ENCODE data around the gene FMOD.

Gene FMOD

DNA sequence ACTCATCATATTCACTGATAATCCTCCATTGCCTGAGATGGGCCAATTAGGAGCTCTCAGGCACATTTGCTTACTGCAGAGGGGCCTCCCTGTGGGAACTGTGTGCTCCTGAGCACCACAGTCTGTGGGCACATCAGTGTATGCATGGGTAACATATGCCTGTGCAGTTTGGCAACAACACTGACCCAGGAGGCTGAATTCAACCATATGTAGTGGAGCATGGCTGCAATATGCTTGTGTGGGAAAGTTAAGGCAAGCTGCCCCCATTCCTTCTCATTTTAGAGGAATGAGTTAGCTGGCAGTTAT lies 11.8 kb upstream of the FMOD start:
- no peaks in the 10 kb centered on the region for H3K36me3 ChIP-seq (ENCODE audit: control insufficient read depth, insufficient read depth, low read length)
- no peak overlapping the region for H3K4me3 ChIP-seq (ENCODE audit: insufficient read depth, low read depth, low read length)
- no peak overlapping the region for H3K27ac ChIP-seq (ENCODE audit: insufficient read depth, low read depth, low read length, poor library complexity, severe bottlenecking)
- no peaks in the 10 kb centered on the region for H3K9me3 ChIP-seq (ENCODE audit: control insufficient read depth, low read length)
- H3K27me3 ChIP-seq (ENCODE audit: control insufficient read depth, insufficient read depth, low read length, poor library complexity, severe bottlenecking) = no peaks in the 10 kb centered on the region
- H3K4me1 ChIP-seq (ENCODE audit: control insufficient read depth, insufficient read depth, low read length) = peaks cover 35% of the 10 kb centered on the region

DNA sequence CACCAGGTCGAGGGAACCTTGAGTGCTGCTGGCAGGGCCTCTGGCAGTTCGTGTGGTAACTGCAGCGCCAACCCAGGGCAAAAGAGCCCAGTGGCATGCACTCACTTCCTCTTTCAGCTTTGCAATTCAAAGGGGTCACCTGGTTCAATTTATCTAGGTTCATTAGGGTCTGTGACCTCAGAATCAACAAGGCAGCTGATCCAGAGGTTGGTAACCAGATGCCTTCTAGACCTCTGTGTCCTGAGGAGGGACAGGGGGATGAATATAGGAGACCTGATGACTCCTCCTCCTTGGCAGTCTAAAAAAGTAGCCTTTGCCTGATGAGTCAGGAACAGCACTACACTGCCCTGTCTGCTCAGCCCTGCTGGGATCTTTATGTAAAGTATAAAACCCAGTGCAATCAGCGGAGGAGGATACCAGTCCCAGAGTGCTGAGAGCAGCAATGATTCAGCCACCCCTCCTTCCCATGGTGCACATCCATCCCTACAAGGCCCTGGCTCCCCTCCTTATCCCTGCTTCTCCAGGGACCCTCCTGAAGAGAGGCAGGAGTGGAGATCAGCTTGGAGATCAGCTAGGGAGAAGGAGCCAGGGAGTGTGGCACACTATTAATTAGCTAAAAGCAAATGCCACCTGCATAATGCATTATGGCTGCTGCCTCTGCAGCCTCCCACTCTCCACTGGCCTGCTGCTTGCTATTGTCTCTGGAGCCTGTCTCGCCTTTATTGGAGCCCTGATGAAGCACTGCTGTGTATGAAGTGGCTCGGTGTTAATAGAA lies 11.2 kb upstream of the FMOD start:
- H3K27ac ChIP-seq (ENCODE audit: insufficient read depth, low read depth, low read length, poor library complexity, severe bottlenecking) = no peak overlapping the region
- H3K4me1 ChIP-seq (ENCODE audit: control insufficient read depth, insufficient read depth, low read length) = peaks cover 35% of the 10 kb centered on the region
- no peaks in the 10 kb centered on the region for H3K27me3 ChIP-seq (ENCODE audit: control insufficient read depth, insufficient read depth, low read length, poor library complexity, severe bottlenecking)
- 83 to 85% methylated on average over 6 of the region's 6 CpGs for WGBS, 2 experiments
- no peaks in the 10 kb centered on the region for H3K36me3 ChIP-seq (ENCODE audit: control insufficient read depth, insufficient read depth, low read length)
- no peak overlapping the region for H3K4me3 ChIP-seq (ENCODE audit: insufficient read depth, low read depth, low read length)
- H3K9me3 ChIP-seq (ENCODE audit: control insufficient read depth, low read length) = no peaks in the 10 kb centered on the region

DNA sequence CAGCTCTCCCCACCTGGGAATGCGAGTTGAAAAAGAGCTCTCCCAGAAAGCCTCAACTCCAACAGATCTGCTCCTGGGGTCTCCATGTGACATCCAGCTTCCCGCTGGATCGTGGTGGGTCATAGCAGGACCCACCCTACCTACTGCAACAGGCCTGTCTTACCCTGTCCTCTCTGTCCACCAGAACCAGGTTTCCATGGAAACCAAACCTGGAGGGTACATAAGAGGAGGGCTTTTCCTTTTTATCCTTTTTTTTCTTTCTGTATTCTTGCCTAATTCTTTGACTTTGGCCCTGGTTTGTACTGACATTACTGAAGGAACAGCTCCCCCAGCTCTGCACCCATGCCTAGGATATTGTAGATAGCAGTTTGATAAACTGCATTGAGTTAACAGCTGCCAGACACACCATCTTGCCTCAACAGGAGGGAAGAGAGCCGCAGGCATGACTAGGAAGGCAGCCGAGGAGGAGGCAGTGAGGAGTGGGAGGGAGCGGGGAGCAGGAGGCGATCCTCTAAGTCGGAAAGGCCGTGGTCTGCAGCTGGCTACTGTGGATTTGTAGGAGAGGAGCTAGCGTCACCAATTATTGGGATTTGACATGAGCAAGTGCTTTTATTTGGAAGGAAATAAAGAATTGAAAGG lies 9.7 kb upstream of the FMOD start:
- Histone ChIP-seq H3K4me3 (ENCODE audit: insufficient read depth, low read depth, low read length) (no peak overlapping the region), H3K36me3 (ENCODE audit: control insufficient read depth, insufficient read depth, low read length) (no peaks in the 10 kb centered on the region), H3K27ac (ENCODE audit: insufficient read depth, low read depth, low read length, poor library complexity, severe bottlenecking) (no peak overlapping the region), H3K9me3 (ENCODE audit: control insufficient read depth, low read length) (no peaks in the 10 kb centered on the region), H3K4me1 (ENCODE audit: control insufficient read depth, insufficient read depth, low read length) (peaks cover 35% of the 10 kb centered on the region), H3K27me3 (ENCODE audit: control insufficient read depth, insufficient read depth, low read length, poor library complexity, severe bottlenecking) (no peaks in the 10 kb centered on the region)
- WGBS, 2 experiments = 55 to 61% methylated on average over 10 of the region's 10 CpGs

DNA sequence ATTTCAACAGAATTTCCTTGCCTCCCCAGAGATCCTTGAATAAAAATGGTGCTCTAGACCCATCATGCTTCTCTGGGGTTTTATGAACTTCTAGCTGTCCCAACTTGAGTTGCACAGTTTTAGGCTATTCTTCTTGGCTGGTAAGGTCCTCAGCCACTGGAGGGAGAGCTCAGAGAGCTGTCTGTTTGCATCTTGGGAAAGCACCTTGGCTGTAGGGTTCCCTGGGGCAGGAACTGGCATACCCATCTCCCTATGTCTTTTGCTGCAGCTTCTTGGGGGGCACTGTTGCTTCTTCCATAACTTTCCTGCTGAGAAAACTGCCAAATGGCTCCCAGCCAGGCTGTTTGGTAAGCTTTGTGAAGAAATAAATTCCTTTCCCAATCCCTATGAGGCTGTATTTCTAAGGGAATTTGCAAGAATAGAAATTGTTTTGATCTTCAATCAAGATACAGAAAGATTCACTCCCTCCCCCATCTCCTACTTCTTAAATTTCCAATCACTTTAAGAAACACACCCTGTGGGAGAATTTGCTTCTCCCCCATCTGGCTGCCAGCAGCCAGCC lies 8.2 kb upstream of the FMOD start:
- no peak overlapping the region for H3K27ac ChIP-seq (ENCODE audit: insufficient read depth, low read depth, low read length, poor library complexity, severe bottlenecking)
- no peak overlapping the region for H3K4me3 ChIP-seq (ENCODE audit: insufficient read depth, low read depth, low read length)
- H3K9me3 ChIP-seq (ENCODE audit: control insufficient read depth, low read length) = no peaks in the 10 kb centered on the region
- peaks cover 30% of the 10 kb centered on the region for H3K4me1 ChIP-seq (ENCODE audit: control insufficient read depth, insufficient read depth, low read length)
- no peaks in the 10 kb centered on the region for H3K27me3 ChIP-seq (ENCODE audit: control insufficient read depth, insufficient read depth, low read length, poor library complexity, severe bottlenecking)
- H3K36me3 ChIP-seq (ENCODE audit: control insufficient read depth, insufficient read depth, low read length) = no peaks in the 10 kb centered on the region

DNA sequence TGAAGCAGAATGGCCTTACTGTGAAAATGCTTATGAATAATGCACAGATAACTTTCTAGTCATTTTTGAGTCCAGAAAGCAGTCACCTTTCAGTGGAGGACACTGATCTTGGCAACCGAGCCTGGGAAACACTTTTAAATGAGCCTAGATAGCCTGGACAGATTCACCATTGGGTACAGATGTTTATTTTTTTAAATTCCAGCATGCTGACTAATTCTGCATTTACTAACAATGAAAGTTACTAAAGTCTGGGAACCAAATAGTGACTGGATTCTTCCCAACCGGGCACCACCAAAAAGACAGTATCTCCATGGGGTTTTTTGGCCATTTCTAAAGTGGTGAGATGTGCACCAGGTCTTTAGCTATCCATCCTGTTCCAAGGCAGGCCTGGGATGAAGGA lies 3.3 kb upstream of the FMOD start:
- WGBS, 2 experiments = 90% methylated on average over 2 of the region's 2 CpGs
- Histone ChIP-seq H3K27ac (ENCODE audit: insufficient read depth, low read depth, low read length, poor library complexity, severe bottlenecking) (no peak overlapping the region), H3K4me3 (ENCODE audit: insufficient read depth, low read depth, low read length) (no peak overlapping the region), H3K9me3 (ENCODE audit: control insufficient read depth, low read length) (no peaks in the 10 kb centered on the region), H3K4me1 (ENCODE audit: control insufficient read depth, insufficient read depth, low read length) (no peaks in the 10 kb centered on the region), H3K36me3 (ENCODE audit: control insufficient read depth, insufficient read depth, low read length) (no peaks in the 10 kb centered on the region), H3K27me3 (ENCODE audit: control insufficient read depth, insufficient read depth, low read length, poor library complexity, severe bottlenecking) (no peaks in the 10 kb centered on the region)

DNA sequence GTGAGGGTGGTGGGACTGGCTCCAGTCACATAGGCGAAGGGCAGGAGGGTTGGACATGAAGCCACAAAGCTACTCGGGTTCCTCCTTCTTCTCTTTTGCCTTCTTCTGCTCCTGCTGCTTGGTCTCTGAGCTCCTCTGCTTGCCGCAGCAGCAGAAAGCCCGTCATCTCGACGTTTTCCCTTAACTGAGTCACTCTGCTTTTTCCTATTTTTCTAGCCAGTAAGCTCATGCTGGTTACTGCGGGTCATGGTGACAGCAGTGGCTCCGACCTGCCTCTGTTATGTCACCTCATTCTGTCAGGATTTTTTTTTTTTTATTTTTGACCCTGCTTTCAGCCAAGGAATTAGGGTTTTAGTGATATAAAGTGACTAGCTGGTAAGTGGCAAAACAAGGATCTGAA lies 2.6 kb upstream of the FMOD start:
- H3K4me3 ChIP-seq (ENCODE audit: insufficient read depth, low read depth, low read length) = no peak overlapping the region
- H3K36me3 ChIP-seq (ENCODE audit: control insufficient read depth, insufficient read depth, low read length) = no peaks in the 10 kb centered on the region
- H3K27ac ChIP-seq (ENCODE audit: insufficient read depth, low read depth, low read length, poor library complexity, severe bottlenecking) = no peak overlapping the region
- no peaks in the 10 kb centered on the region for H3K4me1 ChIP-seq (ENCODE audit: control insufficient read depth, insufficient read depth, low read length)
- 88% methylated on average over 8 of the region's 8 CpGs for WGBS, 2 experiments
- no peaks in the 10 kb centered on the region for H3K27me3 ChIP-seq (ENCODE audit: control insufficient read depth, insufficient read depth, low read length, poor library complexity, severe bottlenecking)
- H3K9me3 ChIP-seq (ENCODE audit: control insufficient read depth, low read length) = no peaks in the 10 kb centered on the region

DNA sequence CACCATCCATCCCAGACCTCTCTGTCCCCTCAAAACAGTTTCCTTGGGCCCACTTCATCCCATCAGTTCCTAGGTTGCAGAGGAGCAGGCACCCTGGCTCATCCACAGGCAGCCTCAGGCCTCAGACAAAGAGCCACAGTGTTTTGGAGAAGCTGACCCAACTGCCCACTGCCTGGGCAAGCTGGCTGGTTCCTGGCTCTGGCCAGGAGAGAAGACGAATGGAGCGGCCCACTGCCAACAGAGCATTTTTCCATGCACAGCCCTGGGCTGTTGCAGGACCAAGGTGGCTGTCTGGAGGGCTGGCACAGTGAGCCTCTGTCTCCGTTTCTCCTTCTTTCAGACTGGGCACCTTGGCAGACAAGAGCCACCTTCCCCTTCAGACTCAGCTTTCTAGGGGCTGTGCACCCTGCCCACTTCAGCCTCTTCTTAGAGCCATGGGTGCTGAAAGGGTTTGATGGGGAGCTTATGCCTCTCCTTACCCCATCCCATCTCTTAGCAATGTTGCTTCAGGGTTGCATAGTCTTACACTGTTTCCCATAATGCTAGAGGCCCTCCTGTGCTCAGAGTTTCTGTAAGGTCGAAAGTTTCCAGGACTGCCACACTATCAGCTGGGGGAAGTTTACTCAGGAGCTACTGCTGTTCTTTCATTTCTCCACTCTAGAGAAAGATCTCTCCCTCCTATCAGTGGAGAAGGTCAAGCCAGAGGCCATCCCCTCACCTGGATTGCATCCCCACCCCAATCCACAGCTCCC lies 973 bp downstream of the FMOD start:
- 94% methylated on average over 4 of the region's 4 CpGs for WGBS, 2 experiments
- H3K4me3 ChIP-seq (ENCODE audit: insufficient read depth, low read depth, low read length) = no peak overlapping the region
- H3K36me3 ChIP-seq (ENCODE audit: control insufficient read depth, insufficient read depth, low read length) = no peaks in the 10 kb centered on the region
- H3K9me3 ChIP-seq (ENCODE audit: control insufficient read depth, low read length) = no peaks in the 10 kb centered on the region
- no peaks in the 10 kb centered on the region for H3K27me3 ChIP-seq (ENCODE audit: control insufficient read depth, insufficient read depth, low read length, poor library complexity, severe bottlenecking)
- no peaks in the 10 kb centered on the region for H3K4me1 ChIP-seq (ENCODE audit: control insufficient read depth, insufficient read depth, low read length)
- H3K27ac ChIP-seq (ENCODE audit: insufficient read depth, low read depth, low read length, poor library complexity, severe bottlenecking) = no peak overlapping the region

DNA sequence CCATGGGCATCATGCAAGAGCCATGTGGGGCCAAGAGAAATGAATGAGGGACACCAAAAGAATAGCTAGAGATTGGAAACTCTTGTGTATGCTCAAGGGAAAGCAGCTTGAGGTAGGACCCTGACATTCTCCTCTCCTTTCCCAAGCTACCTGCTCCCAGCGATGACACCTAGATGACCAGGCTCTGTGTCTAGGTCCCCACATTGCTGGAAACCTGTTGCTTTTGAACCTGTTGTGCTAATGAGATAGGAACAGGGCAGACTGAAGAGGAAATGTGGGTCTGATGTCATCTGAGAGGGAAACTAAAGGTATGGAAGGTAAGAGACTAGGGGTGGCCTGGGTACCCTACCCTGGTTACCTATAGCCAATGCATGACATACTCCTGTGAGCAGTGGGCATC lies 1.8 kb downstream of the FMOD start:
- Histone ChIP-seq H3K27ac (ENCODE audit: insufficient read depth, low read depth, low read length, poor library complexity, severe bottlenecking) (no peak overlapping the region), H3K27me3 (ENCODE audit: control insufficient read depth, insufficient read depth, low read length, poor library complexity, severe bottlenecking) (no peaks in the 10 kb centered on the region), H3K36me3 (ENCODE audit: control insufficient read depth, insufficient read depth, low read length) (no peaks in the 10 kb centered on the region), H3K4me1 (ENCODE audit: control insufficient read depth, insufficient read depth, low read length) (no peaks in the 10 kb centered on the region), H3K9me3 (ENCODE audit: control insufficient read depth, low read length) (no peaks in the 10 kb centered on the region), H3K4me3 (ENCODE audit: insufficient read depth, low read depth, low read length) (no peak overlapping the region)
- 96 to 100% methylated on average over 1 of the region's 1 CpG for WGBS, 2 experiments

DNA sequence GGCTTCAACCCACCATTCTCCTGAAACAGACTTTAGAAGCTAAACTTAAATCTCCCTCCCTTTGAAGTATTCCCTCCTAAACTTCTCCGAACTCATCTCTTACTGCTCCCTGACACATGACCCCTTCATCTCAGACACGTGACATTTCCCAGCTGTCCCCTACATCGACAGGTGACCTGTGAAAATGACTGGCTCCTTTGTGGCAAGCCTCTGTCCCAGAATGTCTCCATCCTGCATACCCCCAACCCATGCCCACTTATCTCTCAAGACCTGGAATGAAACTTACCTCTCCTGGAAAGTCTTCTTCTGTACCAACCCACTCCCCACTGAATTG lies 4.2 kb downstream of the FMOD start:
- Histone ChIP-seq H3K4me3 (ENCODE audit: insufficient read depth, low read depth, low read length) (no peak overlapping the region), H3K36me3 (ENCODE audit: control insufficient read depth, insufficient read depth, low read length) (no peaks in the 10 kb centered on the region), H3K4me1 (ENCODE audit: control insufficient read depth, insufficient read depth, low read length) (no peaks in the 10 kb centered on the region), H3K27ac (ENCODE audit: insufficient read depth, low read depth, low read length, poor library complexity, severe bottlenecking) (no peak overlapping the region), H3K9me3 (ENCODE audit: control insufficient read depth, low read length) (no peaks in the 10 kb centered on the region), H3K27me3 (ENCODE audit: control insufficient read depth, insufficient read depth, low read length, poor library complexity, severe bottlenecking) (no peaks in the 10 kb centered on the region)
- WGBS, 2 experiments = 93 to 95% methylated on average over 3 of the region's 3 CpGs

DNA sequence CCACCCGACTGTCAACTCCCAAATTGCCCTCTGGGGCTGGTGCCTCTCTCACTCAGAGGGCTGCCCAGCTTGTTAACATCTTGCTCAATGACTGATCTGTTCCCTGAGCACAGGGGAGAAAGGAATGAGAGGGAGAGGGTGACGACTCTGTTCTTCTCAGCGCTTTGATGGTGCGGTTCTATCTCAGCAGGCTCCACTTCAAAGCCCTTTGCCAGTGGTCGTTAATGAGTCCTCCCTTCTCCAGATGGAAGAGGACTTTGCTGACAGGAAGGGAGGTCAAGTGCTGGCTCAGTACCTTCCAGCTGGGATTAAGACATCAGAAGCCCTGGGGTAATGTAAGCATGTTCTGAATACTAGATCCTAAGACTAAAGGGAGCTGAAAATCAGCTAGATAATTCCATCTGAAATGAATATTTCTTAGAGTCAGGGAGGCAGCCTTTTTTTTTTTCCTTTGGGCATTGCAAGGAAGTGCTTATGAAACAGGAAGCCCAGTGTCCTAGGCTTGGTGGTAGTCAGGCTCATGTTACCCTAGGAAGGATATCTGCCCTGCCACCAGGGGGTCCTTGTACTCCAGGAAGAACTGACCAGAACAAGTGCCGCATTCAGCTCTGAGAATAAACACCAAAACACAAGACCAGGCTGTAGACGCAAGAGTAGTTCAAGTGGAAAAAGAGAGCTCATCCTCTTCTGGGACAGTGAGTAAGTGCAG lies 4.7 kb downstream of the FMOD start:
- no peaks in the 10 kb centered on the region for H3K27me3 ChIP-seq (ENCODE audit: control insufficient read depth, insufficient read depth, low read length, poor library complexity, severe bottlenecking)
- no peaks in the 10 kb centered on the region for H3K4me1 ChIP-seq (ENCODE audit: control insufficient read depth, insufficient read depth, low read length)
- H3K4me3 ChIP-seq (ENCODE audit: insufficient read depth, low read depth, low read length) = no peak overlapping the region
- no peak overlapping the region for H3K27ac ChIP-seq (ENCODE audit: insufficient read depth, low read depth, low read length, poor library complexity, severe bottlenecking)
- H3K36me3 ChIP-seq (ENCODE audit: control insufficient read depth, insufficient read depth, low read length) = no peaks in the 10 kb centered on the region
- no peaks in the 10 kb centered on the region for H3K9me3 ChIP-seq (ENCODE audit: control insufficient read depth, low read length)
- 42 to 48% methylated on average over 7 of the region's 7 CpGs for WGBS, 2 experiments

All from ectodermal cell (in vitro differentiated cells).